ENCODE data around the gene SRSF7. TPM values are rescaled to one million over a fixed set of nuclear protein-coding genes. Genes with fewer than 3 reads are reported as not detected.

The SRSF7 gene
- total and polyA plus RNA-seq, 8 donors: 83.3 to 290 (median 228) TPM

GRCh38 chr2:38734299-38735058 lies 16.7 kb downstream of the SRSF7 start:
- TF ChIP-seq CTCF (IDR thresholded peaks at IDR 0.05): no peak
- DNase-seq: no peak
- intact Hi-C loops (cut with DNase I): loop anchor here in 1 of 2 donors (5.0 kb wide), 1 partner anchor 197 kb away; no protein-coding TSS in a partner anchor
- Histone ChIP-seq H3K4me3 (no peak overlapping the region), H3K9me3 (no peaks in the 10 kb centered on the region), H3K27me3 (no peaks in the 10 kb centered on the region), H3K27ac (no peak overlapping the region), H3K36me3 (peaks cover 0 to 49% of the 10 kb centered on the region in 2 donors), H3K4me1 (peaks cover 6 to 30% of the 10 kb centered on the region in 2 donors)
- ATAC-seq: no peak

- intact Hi-C loops (cut with DNase I): no loop called here
- DNase-seq (no peak), ATAC-seq (no peak)
- Histone ChIP-seq H3K4me1 (peaks cover 6 to 29% of the 10 kb centered on the region in 2 donors), H3K27me3 (no peaks in the 10 kb centered on the region), H3K4me3 (no peak overlapping the region), H3K27ac (no peak overlapping the region), H3K36me3 (peaks cover 0 to 52% of the 10 kb centered on the region in 2 donors), H3K9me3 (no peaks in the 10 kb centered on the region)
- TF ChIP-seq CTCF (IDR thresholded peaks at IDR 0.05): no peak
Observed at GRCh38 chr2:38733300-38733971, 17.7 kb downstream of the SRSF7 start.

GRCh38 chr2:38731684-38732221 lies 19.4 kb downstream of the SRSF7 start:
- DNase-seq (no peak), ATAC-seq (no peak)
- H3K27ac ChIP-seq: no peak overlapping the region
- H3K36me3 ChIP-seq: peaks cover 0 to 52% of the 10 kb centered on the region in 2 donors
- H3K9me3 ChIP-seq: no peaks in the 10 kb centered on the region
- intact Hi-C loops (cut with DNase I): no loop called here
- H3K4me1 ChIP-seq: peaks cover 6 to 15% of the 10 kb centered on the region in 2 donors
- no peak for TF ChIP-seq CTCF (IDR thresholded peaks at IDR 0.05)
- H3K27me3 ChIP-seq: no peaks in the 10 kb centered on the region
- no peak overlapping the region for H3K4me3 ChIP-seq

DNA sequence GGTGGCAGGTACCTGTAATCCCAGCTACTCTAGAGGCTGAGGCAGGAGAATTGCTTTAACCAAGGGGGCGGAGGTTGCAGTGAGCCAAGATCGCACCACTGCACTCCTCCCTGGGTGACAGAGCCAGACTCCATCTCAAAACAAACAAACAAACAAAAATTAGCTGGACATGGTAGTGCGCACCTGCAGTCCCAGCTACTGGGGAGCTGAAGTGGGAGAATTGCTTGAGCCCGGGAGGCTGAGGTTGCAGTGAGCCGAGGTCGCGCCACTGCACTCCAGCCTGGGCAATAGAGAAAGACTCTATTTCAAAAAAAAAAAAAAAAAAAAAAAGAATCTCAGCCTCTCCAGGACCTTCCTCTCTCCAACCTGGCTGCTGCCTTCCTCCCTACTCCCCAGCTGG lies 20.1 kb downstream of the SRSF7 start:
- peaks cover 2 to 8% of the 10 kb centered on the region in 2 donors for H3K4me1 ChIP-seq
- ATAC-seq (no peak), DNase-seq (no peak)
- peaks cover 0 to 52% of the 10 kb centered on the region in 2 donors for H3K36me3 ChIP-seq
- TF ChIP-seq CTCF (IDR thresholded peaks at IDR 0.05): no peak
- no peaks in the 10 kb centered on the region for H3K9me3 ChIP-seq
- intact Hi-C loops (cut with DNase I): no loop called here
- H3K27me3 ChIP-seq: no peaks in the 10 kb centered on the region
- H3K4me3 ChIP-seq: no peak overlapping the region
- H3K27ac ChIP-seq: no peak overlapping the region

DNA sequence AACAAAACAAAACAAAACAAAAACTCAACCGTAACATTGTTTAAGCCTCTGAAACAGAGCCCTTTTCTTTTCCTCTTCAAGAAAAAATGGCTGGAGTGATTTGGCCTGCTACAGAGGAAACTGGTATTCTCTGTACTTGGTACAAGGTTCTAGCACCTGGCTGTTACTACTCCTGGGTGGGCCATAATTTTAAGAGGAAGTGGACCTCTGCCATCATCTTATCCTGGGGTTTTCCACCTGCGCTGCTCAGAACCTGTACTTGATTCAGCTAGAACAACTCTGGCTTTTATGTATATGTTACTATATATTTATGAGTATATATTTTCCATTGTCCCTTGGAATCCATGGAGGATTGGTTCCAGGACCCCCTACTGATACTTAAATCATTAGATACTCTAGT lies 22.5 kb downstream of the SRSF7 start:
- Histone ChIP-seq H3K4me1 (peaks cover 0 to 6% of the 10 kb centered on the region in 2 donors), H3K27ac (no peak overlapping the region), H3K36me3 (peaks cover 0 to 42% of the 10 kb centered on the region in 2 donors), H3K27me3 (no peaks in the 10 kb centered on the region), H3K9me3 (no peaks in the 10 kb centered on the region), H3K4me3 (no peak overlapping the region)
- DNase-seq (no peak), ATAC-seq (no peak)
- no peak for TF ChIP-seq CTCF (IDR thresholded peaks at IDR 0.05)
- intact Hi-C loops (cut with DNase I): loop anchor here in 1 of 2 donors (5.0 kb wide), 1 partner anchor 146 kb away; no protein-coding TSS in a partner anchor

All from left lung (tissue), 10 donors.